Measurements from ENCODE around the gene RDH12.
"Not testable (repeated sequence)": the region's sequence is repeated elsewhere in the genome, so short reads cannot be mapped to it uniquely, and the experiment has no call there.

- not testable (repeated sequence) for TF ChIP-seq CTCF (IDR thresholded peaks at IDR 0.05; ENCODE audit: insufficient read depth, low read length); POLR2AphosphoS5 (IDR thresholded peaks at IDR 0.05; ENCODE audit: low read depth); SPI1 (IDR thresholded peaks at IDR 0.05; ENCODE audit: borderline replicate concordance, low read depth); GABPA (IDR thresholded peaks at IDR 0.05; ENCODE audit: low read depth)
- TF ChIP-seq, protein P1, sequence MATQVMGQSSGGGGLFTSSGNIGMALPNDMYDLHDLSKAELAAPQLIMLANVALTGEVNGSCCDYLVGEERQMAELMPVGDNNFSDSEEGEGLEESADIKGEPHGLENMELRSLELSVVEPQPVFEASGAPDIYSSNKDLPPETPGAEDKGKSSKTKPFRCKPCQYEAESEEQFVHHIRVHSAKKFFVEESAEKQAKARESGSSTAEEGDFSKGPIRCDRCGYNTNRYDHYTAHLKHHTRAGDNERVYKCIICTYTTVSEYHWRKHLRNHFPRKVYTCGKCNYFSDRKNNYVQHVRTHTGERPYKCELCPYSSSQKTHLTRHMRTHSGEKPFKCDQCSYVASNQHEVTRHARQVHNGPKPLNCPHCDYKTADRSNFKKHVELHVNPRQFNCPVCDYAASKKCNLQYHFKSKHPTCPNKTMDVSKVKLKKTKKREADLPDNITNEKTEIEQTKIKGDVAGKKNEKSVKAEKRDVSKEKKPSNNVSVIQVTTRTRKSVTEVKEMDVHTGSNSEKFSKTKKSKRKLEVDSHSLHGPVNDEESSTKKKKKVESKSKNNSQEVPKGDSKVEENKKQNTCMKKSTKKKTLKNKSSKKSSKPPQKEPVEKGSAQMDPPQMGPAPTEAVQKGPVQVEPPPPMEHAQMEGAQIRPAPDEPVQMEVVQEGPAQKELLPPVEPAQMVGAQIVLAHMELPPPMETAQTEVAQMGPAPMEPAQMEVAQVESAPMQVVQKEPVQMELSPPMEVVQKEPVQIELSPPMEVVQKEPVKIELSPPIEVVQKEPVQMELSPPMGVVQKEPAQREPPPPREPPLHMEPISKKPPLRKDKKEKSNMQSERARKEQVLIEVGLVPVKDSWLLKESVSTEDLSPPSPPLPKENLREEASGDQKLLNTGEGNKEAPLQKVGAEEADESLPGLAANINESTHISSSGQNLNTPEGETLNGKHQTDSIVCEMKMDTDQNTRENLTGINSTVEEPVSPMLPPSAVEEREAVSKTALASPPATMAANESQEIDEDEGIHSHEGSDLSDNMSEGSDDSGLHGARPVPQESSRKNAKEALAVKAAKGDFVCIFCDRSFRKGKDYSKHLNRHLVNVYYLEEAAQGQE (IDR thresholded peaks at IDR 0.05; ENCODE audit: insufficient replicate concordance, low read depth), result not testable (repeated sequence)
Observed at GRCh38 chr14:67709346-67709745, 7.7 kb downstream of the RDH12 start.
